OCI-M1 (cell line): ENCODE results near the gene MAP3K14.

Experiments used
- DNase-seq: peaks from one replicate; lab custom pipeline; 2025; lab: John Stamatoyannopoulos, UW

MAP3K14 gene

DNA sequence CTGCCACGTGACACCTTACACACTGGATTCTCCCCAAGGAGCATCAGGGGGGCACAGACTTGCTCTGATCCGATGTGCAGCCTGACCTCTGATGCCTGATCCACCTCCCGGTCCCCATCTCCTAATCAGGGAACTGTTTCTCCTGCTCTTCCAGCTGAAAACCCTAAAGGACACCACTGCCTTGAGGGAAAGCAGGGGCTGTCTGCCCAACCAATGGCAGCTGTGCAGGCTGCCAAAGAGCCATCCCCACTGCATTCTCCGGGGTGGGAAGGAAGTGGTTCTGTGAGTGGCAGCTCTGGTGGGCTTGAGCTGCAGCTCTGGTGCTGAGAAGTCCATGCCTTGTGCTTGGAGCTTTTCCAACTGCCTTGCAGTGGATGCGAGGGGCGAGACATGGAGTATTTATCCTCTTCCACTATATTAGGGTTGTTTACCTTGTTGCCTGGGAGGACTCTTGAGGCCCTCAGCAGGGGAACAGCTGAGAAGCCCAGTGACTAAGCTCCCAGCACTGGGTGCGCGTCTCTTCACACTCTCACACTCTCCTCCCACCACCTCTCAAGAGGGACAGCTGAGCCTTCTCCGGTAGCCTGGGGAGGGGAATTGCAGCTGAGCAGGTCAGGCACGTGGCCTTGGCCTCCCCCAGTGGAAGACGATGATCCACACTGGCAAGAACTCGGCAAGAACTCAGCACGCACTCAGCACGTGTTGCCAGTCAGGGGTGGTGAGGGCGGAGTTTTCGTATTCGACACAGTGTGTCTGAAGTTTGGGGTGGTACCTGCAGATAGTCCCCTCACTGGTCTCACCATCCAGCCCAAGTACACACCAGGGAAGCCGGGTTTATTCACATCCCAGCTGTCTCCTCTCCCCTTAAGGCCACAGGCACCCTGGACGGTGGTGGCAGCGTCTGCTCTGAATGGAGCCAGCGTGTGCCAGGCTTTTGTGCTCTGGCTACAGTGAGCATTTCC lies 33.9 kb downstream of the MAP3K14 start:
- DNase-seq, result no peak

DNA sequence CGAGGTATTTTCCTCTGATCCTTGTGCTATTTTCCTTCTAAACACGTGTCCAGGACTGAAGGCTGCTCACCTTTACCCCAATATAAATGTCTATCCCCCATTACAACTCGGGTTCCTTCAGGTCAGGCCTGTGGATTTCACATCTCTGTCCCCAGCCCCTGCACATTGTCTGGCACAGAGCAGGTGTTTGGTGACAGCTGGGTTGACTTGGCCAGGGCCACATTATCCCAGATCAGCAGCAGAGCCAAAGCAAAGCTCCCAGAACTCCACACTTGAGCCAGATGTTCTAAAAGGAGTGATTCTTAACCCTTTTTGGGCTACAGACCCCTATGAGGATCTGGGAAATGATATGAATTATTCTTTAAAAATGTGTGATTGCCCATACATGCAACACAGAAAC lies 36.9 kb downstream of the MAP3K14 start:
- no peak for DNase-seq

DNA sequence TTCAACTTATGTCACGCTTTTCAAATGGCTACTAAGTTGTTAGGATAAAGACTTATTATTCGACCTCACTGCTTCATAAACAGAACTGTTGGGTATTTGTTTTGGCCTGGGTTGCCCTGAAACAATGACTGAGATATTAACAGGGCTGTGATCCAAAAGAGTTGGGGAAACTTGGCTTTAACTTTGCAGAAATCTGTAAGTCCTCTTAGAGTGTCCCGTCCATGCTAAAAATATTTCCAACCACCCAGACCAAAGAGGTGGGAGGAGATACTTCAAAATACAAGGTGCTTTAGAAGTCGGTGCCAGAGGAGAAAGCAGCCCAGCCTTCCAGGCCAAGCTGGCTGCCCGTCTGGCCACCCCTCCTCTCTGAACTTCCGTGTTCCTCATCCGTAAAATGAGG lies 38.8 kb downstream of the MAP3K14 start:
- DNase-seq, result no peak

DNA sequence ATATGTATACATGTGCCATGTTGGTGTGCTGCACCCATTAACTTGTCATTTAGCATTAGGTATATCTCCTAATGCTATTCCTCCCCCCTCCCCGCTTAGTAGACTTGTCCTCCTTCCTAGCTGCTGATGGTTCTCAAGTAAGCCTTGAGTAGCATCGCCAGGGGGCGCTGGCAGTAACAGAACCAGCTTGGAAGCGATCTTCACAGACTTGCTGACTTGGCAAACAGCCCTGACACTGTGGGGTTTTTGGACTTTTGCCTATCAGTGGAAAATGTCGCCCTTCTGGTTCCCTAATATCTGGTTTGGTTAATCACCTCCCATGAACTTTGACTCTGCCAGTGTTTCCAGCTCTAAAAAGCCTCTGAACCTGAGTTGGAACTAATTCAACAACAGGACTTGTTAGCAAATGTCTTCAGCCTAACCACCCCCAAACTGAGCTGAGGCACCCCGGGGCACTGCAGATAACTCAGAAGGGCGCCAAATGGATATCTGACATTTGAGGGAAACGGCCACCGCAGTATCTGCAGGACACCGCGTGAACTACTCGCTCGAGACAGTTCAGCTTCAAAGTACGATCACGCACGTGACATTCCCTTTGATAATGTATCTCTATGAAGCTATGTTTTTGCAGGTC lies 39.5 kb downstream of the MAP3K14 start:
- peak; percentile 94 for DNase-seq

DNA sequence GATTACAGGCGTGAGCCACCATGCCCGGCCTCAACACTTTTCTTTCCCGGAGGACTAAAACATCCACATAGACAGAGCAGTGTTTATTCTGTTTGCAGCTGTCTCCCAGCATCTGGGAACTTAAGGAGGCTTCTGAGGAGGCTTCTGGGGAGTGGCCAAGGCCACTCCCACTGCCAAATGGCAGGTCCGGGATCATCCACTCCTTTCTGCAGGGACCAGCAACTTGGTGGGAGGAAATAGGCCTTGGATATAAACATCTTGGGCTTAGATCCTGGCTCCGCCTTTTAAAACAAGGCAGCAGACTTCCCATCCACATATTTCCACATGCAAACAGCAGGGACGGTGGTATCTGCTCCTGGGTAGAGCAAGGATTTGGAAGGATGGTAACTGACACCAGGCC lies 40.8 kb downstream of the MAP3K14 start:
- no peak for DNase-seq

DNA sequence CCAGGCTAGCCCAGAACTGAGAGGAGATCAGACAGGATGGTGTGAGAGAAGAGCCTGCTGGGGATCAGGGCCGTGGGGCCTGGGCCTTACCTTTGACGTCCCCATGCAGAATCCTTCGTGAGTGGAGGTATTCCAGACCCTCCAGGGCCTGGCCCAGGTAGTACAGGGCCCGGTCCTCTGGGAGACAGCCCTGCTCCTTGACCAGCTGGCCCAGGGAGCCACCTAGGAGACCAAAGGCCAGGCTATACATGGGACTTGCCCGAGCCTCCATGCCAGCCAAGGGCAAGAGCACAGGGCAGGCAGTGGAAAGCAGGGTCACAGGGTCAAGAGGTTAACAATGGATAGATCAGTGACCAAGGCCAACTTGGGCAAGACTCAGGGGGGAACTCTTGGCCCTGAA lies 42.8 kb downstream of the MAP3K14 start:
- no peak for DNase-seq

DNA sequence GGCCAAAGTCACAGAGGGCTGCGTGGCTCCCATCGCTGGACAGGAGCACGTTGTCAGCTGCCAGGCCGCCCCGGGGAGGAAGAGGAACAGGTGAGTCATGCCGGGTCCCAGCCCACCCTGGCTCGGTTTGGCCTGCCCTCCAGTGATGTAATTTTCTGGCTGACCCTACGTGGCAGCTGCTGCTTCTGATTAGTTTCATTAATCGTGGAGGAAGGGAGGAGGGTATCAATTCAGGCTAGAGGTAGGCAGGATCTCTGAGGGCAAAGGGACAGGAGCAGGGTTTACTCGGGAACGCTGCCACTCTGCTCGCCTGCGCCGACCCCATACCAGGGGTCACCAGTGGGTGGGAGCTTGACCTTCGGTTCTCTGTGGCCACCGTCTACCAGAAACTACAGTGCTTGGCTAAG lies 43.3 kb downstream of the MAP3K14 start:
- DNase-seq, result no peak

DNA sequence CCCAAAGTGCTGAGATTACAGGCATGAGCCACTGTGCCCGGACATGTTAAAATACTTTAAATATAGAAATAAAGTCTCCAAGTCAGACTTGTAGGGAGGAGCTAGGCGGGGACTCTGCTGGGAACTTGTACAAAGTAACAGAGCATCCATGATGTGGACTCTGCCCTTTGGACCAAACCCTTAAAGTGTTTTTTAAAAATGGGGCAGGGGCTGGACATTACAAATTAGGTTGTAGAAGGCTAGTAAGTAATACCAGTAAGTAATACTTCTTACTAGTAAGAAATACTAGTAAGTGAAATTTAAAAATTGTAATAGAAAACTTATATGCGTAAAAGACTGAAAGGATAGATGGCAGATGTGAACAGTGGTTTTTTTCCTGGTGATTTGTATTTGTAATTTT lies 45.2 kb downstream of the MAP3K14 start:
- DNase-seq, result no peak

DNA sequence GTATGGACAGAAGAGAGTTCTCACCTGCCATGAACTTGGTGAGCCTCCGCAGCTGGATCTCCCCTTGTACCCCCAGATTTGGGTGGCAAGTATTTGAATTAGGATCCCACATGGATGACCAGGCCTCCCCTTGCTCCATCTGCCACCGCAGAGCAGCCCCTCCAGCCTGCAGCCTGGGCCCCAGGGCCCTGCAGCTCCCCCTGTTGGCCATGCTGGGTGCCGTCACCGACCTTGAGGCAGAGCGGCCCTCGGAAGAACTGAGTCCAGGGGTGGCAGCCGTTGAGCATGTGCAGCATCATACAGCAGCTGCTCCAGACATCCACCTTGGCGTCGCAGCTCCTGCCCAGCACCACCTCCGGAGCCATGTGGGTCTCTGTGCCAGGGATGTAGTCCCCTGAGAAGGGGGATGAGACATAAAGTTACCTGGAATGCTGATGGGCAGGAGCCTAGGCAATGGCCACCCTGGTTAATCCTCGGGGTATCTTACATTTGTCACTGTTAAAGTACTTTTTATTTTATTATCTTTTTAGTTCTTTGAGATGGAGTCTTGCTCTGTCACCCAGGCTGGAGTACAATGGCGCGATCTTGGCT lies 45.9 kb downstream of the MAP3K14 start:
- peak; percentile 25 for DNase-seq

DNA sequence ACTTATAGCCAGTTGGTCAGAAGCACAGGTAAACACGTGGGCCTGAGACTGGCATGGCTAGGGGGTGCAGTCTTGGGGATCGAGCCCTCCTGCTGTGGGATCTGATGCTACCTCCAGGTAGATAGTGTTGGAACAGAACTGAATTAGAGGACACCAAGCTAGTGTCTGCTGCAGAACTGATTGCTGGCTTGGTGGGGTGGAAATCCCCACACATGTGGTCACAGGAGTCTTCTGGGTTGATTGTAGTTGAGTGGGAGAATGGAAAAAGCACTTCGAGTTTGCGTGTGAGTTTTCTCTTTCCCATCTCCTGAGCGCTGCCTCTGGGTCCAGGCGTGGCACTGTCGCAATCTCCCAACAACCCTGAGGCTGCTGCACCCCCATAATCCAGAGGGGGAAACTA lies 46.9 kb downstream of the MAP3K14 start:
- DNase-seq, result no peak

DNA sequence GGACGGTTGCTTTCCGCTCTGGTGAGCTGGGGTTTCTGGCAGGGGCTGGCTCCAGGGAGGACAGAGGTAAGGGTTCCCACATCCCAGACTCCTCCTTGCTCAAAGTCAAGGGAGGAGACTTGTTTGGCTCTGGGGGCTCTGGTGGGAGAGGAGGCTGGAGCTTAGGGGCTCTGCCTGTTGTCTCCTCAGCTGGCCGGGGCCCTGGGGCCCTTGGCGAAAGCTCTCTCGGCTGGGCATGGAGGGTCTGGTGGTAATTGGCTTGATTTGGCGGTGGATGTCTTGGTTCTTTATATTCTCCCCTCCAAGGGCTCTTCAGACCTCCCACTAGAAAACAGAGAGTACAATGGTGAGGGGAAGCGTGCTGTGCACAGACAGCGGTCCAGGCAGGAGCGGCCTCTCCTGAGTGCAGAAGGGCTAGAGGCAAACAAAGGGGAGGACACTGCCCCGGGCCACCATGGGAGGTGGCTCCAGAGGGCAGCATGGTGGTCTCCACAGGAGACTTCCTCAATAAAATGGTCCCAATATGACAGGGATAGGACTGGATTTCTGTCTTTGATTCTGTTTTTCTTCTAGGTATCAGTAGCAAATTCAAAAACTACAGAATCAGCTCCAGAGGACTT lies 49.3 kb downstream of the MAP3K14 start:
- DNase-seq, result no peak

DNA sequence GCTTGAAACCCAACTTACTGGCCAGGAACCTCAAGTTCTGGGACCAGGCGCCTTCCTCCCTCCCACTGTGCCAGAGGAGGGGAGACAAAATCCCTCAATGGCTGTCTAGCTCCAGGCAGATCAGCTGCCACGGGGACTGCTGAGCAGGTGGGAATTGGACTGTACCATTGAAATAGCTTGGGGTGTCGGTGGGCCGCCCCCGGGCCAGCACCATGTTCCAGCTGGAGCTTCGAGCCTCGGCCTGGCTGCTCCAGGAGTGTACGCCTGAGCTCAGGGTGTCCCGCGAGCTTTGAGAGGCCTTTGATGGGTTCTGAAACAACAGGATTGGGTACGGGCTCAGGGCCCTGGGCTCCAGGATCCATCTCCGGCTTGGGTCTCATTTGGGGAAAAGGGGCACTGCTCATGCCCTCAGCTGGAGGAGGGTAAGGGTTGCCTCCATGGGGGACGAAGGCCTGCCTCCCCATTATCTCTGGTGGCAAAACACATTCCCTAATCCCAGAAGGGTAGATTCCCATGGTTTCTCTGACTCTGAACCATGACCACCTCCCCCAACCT lies 50.4 kb downstream of the MAP3K14 start:
- DNase-seq, result no peak

DNA sequence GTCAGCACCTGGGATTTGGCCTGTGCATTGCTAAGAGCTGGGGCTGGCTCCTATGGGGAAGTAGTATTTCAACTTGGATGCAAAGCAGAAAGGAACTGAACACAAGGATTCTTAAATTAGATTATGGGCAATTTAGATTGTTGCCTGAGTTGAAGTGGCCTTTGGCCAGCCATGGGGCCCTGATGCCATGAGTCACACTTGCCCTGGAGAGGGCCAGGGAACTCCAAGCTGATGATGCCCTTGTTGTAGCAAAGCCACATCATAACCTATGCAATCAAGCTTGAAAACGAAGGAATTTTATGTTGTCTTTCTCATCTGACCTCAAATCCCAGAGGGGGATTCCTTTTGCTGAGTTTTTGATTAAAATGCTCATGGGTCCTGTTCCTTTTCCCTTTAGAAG lies 51.0 kb downstream of the MAP3K14 start:
- DNase-seq, result no peak

DNA sequence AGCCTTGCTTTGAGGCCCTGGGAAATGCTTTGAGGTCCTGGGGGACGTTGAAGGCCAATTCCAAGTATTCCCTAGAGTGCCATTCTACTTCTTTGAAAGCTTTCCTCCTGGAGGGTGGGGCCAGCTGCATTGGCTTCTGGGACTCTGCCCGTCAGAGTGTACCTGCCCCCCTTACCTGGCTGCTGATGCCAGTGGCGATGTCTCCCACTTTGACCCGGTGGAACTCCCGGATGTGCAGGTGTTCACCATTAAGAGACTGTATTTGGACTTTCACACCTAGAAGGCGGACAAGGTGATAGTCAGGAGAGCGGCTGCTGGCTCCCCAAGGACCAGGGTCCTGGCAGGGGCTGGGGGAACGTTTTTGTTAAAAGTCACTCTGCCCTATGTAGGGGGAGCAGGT lies 51.8 kb downstream of the MAP3K14 start:
- DNase-seq, result no peak

DNA sequence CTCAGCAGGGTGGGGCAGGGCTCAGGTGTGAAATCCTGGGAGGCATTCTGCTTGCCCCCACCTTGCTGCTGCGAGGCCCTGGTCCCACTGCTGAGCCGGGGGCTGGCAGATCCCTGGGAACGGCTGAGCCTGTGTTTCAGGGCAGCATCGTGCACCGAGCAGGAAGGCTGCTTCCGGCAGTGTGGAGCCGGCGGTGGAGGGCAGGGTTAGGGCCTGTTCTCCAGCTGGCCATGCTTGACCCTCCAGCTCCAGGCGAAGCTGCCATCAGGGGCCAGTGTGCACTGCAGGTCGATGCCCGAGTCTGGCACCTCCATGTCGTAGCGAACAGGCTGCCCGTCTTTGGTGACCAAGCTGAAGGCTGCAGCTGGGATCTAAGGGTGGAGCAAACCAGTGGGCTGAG lies 52.4 kb downstream of the MAP3K14 start:
- no peak for DNase-seq

DNA sequence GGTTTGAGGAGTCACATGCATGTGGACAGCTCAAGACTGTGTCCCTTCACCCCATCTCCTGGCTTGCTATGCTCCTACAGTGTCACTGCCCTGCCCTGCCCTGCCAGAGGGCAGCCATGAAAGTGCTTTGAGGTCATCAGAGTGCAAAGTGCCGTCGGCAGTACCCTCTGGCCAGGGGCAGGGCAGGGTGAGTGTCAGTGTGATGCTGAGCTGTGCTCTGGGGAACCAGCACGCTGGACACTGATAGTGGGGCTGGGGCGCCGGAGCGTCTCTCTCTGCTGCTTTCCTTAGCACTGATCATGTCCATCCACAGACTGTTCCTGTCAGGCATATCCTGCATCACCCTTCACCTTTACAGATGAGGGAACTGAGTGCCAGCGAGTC lies 53.4 kb downstream of the MAP3K14 start:
- DNase-seq, result no peak

DNA sequence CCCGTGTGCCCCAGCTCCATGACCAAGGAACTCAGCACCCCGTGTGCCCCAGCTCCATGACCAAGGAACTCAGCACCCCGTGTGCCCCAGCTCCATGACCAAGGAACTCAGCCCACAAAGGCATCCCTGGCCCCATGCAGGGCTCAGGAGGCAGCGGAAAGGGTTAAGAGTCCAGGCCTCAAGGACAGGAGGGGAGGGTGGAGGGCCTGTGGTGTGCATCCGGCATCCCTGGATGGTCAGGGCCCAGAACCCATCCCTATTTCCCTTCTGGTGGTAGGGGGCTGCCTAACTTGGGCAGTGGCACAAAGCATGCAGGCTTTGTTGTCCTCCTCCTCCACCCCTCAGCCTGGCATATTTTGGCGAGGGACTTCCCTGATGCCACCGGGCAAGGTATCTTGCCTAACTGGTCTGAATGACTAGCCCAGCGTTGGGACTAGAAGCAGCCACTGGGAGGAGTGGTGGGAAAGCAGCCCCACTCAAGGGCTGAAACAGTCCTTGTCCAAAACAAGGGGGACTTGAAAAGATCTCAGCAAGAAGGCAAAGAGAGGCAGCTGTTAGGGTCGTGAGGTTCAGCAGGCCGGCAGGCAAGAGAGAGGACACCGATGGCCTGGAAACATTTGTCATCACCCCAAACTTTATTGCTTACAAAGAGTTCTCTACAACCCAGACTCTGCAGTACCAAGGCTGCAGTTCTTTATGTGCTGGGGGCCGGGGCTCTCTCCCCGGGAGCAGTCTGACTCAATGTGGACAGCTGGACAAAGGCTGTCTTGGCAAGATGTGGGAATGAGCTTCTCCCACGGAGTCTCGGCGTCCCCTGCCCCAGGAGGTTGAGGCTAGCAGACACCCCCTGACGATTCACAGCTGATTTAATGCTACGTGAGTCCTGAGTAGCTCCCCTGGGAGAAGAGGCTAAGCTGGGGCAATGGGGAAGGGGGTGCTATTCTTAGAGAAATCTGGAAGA lies 54.0 kb downstream of the MAP3K14 start:
- no peak for DNase-seq

DNA sequence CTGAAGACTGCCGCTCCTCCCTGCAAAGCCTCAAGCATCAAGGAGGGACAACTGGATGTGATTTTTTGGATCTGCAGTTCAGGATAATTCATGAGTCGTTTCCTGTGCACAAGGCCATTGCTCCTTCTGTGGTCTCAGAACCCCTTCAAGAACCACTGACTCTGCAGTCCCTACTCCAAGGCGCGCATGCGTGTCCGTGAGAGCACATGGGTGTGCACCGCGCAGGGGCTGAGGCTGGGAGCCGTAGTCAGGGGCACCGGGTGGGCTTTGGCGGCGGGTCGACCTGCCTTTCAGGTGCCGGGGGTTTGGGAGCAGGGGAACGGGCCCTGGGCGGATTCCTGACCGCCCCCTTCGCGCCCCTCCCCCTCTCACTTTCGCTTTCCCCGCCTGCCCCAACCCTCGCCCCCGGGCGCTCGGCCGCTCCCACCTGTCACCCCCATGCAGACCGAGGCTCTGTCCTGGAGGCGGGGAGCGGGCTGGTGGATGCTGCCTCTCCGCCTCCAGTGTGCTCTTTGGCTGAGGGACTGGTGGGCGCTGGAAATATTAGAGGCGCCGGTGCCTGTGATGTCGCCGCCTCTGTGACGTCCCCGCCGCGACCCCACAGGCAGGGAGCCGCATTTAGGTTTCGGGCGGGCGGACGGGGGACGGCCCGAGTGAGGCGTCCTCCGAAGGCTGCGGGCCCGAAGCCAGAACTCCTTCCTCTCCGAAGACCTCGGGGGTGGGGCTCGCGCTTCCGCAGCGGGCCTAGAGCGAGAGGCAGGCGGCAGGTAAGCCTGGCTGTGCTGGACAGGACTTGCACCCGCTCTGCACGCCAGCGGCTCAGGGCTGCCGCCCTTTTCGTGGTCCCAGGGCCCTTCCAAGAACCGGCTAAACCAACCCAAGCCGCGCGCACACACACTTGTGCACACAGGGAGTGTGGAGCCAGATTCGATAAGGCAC lies 55.0 kb downstream of the MAP3K14 start, which contains the start of gene SPATA32:
TSS of gene SPATA32 (minus strand) at position 518 of the 939 bp plus-strand sequence. CDS start at position 440, 78 bp downstream.
- DNase-seq, result peak; percentile 6

DNA sequence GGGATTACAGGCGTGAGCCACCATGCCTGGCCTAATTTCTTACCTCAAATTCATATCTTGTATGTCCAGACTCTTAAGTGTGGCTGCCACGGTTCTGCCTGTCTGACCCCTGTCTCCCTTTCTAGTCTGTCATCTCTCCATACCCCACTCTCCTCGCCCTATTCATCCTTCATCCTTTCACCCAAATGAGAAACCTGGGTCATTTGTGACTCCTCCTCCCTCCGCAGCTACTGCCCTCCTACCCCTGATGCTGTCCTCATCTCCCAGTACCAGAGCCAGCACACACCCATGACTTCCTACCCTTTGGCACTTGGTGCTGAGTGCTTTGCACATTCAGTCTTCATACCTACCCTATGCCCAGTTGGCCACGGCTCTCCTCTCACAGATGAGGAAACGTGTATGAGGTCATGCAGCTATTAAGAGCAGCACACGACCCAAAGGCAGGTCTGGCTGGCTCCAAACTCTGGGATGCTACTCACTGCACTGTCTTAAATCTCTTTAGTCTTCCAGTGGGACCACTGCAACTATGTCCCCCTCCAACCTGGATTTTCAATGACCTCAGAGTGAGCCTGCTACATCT lies 56.5 kb downstream of the MAP3K14 start:
- no peak for DNase-seq

DNA sequence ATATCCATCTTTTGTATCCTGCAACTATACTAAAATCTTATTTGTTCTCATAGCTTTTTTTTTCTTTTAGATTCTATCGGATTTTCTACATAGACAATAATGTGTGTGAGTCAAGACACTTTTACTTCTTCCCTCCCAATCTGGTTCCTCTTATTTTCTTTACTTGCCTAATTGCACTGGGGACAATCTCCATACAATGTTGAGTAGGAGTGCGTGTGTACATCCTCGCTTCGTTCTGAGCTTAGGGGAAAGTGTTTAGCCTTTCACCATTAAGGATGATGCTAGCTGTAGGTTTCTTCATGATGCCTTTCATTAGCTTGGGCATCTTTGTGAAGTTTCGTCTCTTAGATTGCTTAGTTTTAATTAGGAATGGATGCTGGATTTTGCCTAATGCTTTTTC lies 57.8 kb downstream of the MAP3K14 start:
- no peak for DNase-seq
